Calu3 (cell line): ENCODE data around the gene SATL1. TPM values are rescaled to one million over a fixed set of nuclear protein-coding genes. Genes with fewer than 3 reads are reported as not detected.

Source experiments
- BruUV-seq: library from RNA; stranded (reverse); fragments of 400-500 nt; replicated peaks from 2 replicates; lab custom pipeline; 2021; lab: Mats Ljungman, UMichigan
- CTCF ChIA-PET: fragments of 300-600 bp; sonication (Branson Sonifier 250); formaldehyde crosslinking; loops from one replicate; lab custom pipeline; 2022; ENCODE audit warnings: antibody characterized with exemption; lab: Charles Lee
- DNase-seq: peaks from one replicate; pipeline ENCODE4 v3.0.0; 2022
- H3K27ac Mint-ChIP-seq: one replicate; pipeline ENCODE4 v1.8.0; 2022; ENCODE audit warnings: mixed read lengths; ENCODE audit not compliant: unreplicated experiment
- H3K27me3 Mint-ChIP-seq: one replicate; pipeline ENCODE4 v1.8.0; 2022; ENCODE audit warnings: mixed read lengths; ENCODE audit not compliant: unreplicated experiment
- H3K36me3 Mint-ChIP-seq: one replicate; pipeline ENCODE4 v1.8.0; 2022; ENCODE audit warnings: mild to moderate bottlenecking, moderate library complexity, mixed read lengths; ENCODE audit not compliant: insufficient read depth, unreplicated experiment
- H3K4me1 Mint-ChIP-seq: one replicate; pipeline ENCODE4 v1.8.0; 2022; ENCODE audit warnings: mild to moderate bottlenecking, low read depth, mixed read lengths; ENCODE audit not compliant: unreplicated experiment
- H3K4me3 Mint-ChIP-seq: one replicate; pipeline ENCODE4 v1.8.0; 2022; ENCODE audit warnings: mild to moderate bottlenecking, low read depth, moderate library complexity, mixed read lengths; ENCODE audit not compliant: unreplicated experiment
- H3K9me3 Mint-ChIP-seq: one replicate; pipeline ENCODE4 v1.8.0; 2022; ENCODE audit warnings: low read depth, mixed read lengths; ENCODE audit not compliant: unreplicated experiment
- CTCF ChIP-seq: fragments of 200-600 bp; IDR thresholded peaks from one replicate; pipeline ENCODE4 v1.8.0; 2022; ENCODE audit warnings: antibody characterized with exemption; ENCODE audit not compliant: unreplicated experiment
- intact Hi-C: fragments of 100-400 bp; cut with micrococcal nuclease; formaldehyde crosslinking; loops from one replicate; pipeline ENCODE4 v1.10.0; 2022; ENCODE audit not compliant: unreplicated experiment
- total RNA-seq: library from RNA; stranded (reverse); gene quantifications from 2 replicates; pipeline ENCODE4 v1.2.3, GENCODE V29; 2022

Gene SATL1
- total RNA-seq, 1 experiment from 2014 or later: not detected

GRCh38 chrX:85243155-85243554 lies 424 bp downstream of the SATL1 start:
- H3K27ac Mint-ChIP-seq: peak overlapping the region; percentile 78
- peaks cover 9% of the 10 kb centered on the region for H3K4me1 Mint-ChIP-seq
- no TSS peak for BruUV-seq
- peak overlapping the region; percentile 93 for H3K4me3 Mint-ChIP-seq
- no peak for TF ChIP-seq CTCF
- CTCF ChIA-PET: no interaction called here
- intact Hi-C loops: no loop called here
- no peak for DNase-seq
- H3K36me3 Mint-ChIP-seq: peaks cover 19% of the 10 kb centered on the region
- H3K9me3 Mint-ChIP-seq: no peaks in the 10 kb centered on the region
- no peaks in the 10 kb centered on the region for H3K27me3 Mint-ChIP-seq

DNA sequence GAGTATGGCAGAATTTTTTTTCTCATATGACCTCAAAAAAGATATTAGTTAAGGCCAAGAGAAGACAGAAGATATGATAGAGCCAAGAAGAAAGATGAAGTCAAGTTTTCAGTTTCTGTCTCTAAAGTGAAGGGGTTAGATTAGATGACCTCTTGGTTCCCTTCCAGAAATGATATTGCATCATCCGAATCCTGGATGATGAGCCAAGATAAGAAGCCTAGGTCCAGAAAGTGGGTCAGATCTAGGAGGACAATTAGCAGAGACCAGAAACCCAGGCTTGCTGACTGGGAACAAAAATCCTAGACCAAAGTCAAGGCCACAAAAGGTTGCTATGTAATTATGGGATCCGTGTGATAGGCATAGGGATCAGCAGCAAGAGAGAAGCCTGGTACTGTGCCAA lies 20.2 kb downstream of the SATL1 start:
- Mint-ChIP-seq H3K27ac (no peak overlapping the region), H3K27me3 (no peaks in the 10 kb centered on the region), H3K36me3 (no peaks in the 10 kb centered on the region), H3K9me3 (no peaks in the 10 kb centered on the region), H3K4me1 (no peaks in the 10 kb centered on the region), H3K4me3 (no peak overlapping the region)
- no peak for DNase-seq
- intact Hi-C loops: no loop called here
- no TSS peak for BruUV-seq
- no peak for TF ChIP-seq CTCF
- CTCF ChIA-PET: no interaction called here

DNA sequence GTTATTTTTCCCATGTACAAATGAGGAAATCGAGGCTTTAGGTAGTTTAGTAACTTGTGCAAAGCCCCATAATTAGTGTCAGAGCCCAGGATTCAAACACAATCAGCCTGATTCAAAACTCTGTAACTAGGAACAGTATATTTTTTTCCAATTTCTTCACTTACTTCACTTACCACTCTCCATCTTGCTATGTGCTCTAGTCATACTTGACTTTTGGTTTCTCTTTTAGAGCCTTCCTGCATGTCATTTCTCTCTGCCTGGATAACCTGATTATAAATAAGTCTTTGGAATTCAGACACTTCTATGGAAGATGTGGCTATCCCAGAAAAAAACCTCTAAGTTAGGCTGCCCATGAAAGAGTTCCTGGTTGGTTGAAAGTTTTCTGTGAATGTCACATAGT lies 22.2 kb downstream of the SATL1 start:
- H3K36me3 Mint-ChIP-seq: no peaks in the 10 kb centered on the region

DNA sequence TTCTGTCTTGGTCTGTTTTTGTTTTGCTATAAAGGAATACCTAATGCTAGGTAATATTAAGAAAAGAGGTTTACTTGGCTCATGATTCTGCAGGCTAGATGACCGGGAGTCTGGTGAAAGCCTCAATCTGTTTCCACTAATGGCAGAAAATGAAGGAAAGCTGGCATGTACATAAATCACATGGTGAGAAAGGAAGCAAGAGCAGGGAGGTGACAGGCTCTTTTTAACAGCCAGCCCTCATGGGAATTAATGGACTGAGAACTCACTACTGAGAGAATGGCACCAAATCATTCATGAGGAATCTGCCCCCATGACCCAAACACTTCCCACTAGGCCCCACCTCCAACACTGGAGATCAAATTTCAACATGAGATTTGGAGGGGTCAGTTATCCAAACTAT lies 27.6 kb downstream of the SATL1 start:
- no peak for DNase-seq
- no peak overlapping the region for H3K4me3 Mint-ChIP-seq
- H3K27me3 Mint-ChIP-seq: no peaks in the 10 kb centered on the region
- BruUV-seq: no TSS peak
- no peaks in the 10 kb centered on the region for H3K36me3 Mint-ChIP-seq
- intact Hi-C loops: no loop called here
- TF ChIP-seq CTCF: no peak
- CTCF ChIA-PET: no interaction called here
- no peaks in the 10 kb centered on the region for H3K4me1 Mint-ChIP-seq
- H3K27ac Mint-ChIP-seq: no peak overlapping the region
- H3K9me3 Mint-ChIP-seq: no peaks in the 10 kb centered on the region

More for the DNA sequence above, 22.2 kb downstream of the SATL1 start:
- no peak for DNase-seq
- Mint-ChIP-seq H3K4me3 (no peak overlapping the region), H3K4me1 (no peaks in the 10 kb centered on the region), H3K9me3 (no peaks in the 10 kb centered on the region), H3K27me3 (no peaks in the 10 kb centered on the region), H3K27ac (no peak overlapping the region)
- CTCF ChIA-PET: no interaction called here
- no TSS peak for BruUV-seq
- intact Hi-C loops: no loop called here
- TF ChIP-seq CTCF: no peak
